CD4-positive, alpha-beta T cell treated with Interleukin-6 at 100 ng/mL for 8 hours (primary cell): Measurements from ENCODE around the gene MALRD1.

ENCODE experiments used
- DNase-seq: peaks from one replicate; pipeline ENCODE4 v3.0.0-alpha.2; 2020; ENCODE audit warnings: mixed read lengths, low spot score

Gene MALRD1

GRCh38 chr10:19048489-19048888 lies at the start of gene MALRD1:
MALRD1 (plus strand) TSS chr10:19048801; CDS start chr10:19048939, 138 bp downstream.
- no peak for DNase-seq

GRCh38 chr10:19003341-19003740 lies 45.3 kb upstream of the MALRD1 start:
- no peak for DNase-seq

GRCh38 chr10:19012111-19012510 lies 36.5 kb upstream of the MALRD1 start:
- DNase-seq = no peak

DNA sequence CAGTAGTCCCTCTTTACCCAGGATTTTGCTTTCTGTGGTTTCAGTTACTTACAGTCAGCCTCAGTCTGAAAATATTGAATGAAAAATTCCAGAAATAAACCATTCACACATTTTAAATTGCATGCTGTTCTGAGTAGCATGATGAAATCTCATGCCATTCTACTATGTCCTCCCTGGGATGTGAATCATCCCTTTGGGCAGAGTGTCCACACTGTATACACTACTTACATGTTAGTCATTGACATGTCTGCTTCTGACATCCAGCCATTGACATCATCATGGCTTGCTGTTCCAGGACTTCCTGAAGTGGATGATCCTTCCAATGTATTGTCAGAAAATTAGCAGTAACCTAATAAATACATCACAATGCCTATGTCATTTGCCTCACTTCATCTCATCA lies 34.6 kb upstream of the MALRD1 start:
- no peak for DNase-seq

- no peak for DNase-seq
Observed at GRCh38 chr10:19014498-19014897, 34.1 kb upstream of the MALRD1 start.

GRCh38 chr10:19017116-19017890 lies 31.3 kb upstream of the MALRD1 start:
- DNase-seq = no peak

DNA sequence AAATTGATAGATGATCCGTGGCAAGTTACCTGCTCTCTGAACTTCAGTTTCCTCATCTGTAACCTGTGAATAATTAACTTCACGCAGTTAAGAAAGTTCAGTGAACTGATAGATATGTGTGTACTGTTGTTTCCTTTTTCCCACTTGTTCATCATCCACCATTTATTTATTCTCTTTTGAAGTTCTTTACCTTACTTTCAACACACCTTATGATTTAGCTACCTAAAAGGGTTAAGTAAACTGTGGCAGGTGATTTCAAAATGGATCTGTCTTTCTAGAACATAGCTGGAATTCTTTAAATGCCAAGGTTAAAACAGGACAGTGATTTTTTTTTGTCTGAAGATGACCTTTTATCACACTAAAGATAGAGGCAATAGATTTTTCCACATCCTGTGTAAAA lies 27.4 kb upstream of the MALRD1 start:
- DNase-seq = no peak

DNA sequence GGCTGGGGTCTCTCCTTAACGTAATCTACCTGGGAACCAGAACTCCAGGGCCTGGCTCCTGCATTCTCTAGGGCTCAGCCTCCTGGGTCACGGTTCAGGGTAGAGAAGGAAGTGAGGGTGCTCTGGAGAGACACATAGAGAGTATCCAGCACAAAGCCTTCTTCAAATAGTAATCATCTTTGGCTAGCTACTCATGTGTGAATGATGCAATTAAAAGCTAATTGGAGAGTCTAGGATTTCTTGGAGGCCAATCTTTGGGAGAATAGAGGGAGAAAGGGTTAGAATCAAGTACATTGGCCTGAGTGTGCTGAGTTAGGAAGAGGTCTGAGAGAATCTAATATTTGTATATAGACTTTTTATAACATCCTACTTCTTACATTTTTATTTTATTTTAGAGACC lies 24.0 kb upstream of the MALRD1 start:
- no peak for DNase-seq

DNA sequence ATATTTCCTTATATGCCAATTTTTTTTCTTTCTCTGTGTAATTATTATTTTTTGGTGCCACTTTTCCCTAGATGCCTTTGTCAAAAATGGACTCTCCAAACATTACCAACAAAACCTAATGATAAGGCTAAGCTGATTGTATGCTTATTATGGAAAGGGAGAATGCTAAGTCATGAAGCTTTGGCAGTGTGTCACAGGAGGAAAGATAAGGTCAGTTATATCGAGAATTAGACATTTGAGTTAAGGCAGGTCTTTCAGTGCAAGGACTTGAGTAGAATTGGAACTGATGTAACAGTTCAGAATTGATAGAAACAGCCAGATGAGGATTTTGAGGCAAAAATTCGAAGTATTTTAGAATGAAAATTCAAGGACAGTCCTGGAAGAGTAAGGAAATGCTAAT lies 16.8 kb upstream of the MALRD1 start:
- DNase-seq = no peak

DNA sequence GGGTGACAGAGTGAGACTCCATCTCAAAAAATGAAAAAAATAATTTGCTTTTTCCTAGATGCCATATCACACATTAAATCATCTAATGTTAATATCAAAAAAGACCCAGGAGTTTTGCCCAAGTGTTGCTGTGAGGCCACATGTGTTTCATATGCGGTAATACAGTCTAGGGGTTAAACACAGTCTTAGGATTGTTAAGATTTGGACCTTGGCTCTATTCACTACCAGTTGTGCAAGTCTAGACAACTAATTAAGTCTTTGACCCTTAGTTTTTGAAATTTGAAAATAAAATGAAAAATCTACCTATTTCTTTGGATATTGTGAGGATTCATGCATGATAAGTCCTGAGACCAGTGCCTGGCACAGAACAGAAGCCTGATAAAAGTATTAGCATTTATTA lies 14.9 kb upstream of the MALRD1 start:
- no peak for DNase-seq

DNA sequence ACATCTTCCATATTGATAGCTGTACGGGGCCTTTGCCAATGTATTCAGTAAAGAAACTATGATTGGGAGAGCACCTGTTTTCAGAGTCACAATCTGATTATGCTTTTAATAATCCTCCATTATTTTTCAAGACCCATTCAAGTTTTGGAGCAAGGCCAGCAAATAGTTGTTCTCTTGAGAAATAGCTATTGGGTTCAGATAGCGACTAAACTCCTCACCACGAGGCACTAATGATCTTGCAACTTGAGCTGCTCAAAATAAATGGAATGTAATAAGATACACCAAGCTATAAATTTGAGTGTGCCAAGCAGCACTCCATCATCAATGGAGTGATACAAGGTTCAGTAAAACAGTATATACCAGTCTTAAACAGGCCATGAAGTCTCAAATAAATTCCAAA lies 7.4 kb upstream of the MALRD1 start:
- DNase-seq = no peak

- DNase-seq = no peak
Observed at GRCh38 chr10:19043431-19043830, 5.2 kb upstream of the MALRD1 start.

DNA sequence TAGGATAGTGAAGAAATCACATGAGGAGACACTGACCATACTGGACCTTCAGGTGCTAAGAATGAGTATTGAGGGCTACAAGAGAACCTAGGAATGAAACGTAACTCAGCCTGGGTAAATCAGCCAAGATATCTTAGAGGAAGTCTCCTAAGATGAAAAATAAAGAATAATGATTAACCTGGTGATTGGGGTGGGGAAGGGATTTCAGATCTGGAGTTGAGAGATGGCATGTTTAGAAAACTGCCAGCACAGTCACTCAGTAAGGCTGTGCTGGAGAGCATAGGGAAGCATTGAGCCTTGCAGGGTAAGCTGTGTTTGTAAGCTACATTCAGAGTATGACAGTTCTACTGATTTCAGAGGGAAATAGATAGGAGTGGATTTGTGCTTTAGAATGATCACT lies 1.9 kb upstream of the MALRD1 start:
- DNase-seq = no peak

- no peak for DNase-seq
Observed at GRCh38 chr10:19048891-19049290, 290 bp downstream of the MALRD1 start.

DNA sequence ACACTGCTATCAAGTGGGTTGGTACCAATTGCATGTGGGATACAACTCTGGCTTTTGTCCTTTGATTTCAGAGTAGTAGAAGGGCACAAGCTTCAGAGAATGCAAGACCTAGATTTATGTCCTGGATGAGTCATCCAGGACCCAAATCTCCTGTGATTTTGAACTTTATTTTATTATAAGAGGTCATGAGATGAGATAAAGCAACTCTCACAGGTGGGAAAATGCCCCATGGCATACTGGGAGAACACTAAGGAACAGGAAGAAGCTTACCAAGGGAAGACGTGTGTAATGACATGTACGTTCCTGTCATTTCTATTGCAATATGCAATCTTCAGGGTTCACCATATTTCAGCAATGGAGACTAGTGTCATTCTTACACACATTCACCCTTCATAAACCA lies 966 bp downstream of the MALRD1 start:
- no peak for DNase-seq

DNA sequence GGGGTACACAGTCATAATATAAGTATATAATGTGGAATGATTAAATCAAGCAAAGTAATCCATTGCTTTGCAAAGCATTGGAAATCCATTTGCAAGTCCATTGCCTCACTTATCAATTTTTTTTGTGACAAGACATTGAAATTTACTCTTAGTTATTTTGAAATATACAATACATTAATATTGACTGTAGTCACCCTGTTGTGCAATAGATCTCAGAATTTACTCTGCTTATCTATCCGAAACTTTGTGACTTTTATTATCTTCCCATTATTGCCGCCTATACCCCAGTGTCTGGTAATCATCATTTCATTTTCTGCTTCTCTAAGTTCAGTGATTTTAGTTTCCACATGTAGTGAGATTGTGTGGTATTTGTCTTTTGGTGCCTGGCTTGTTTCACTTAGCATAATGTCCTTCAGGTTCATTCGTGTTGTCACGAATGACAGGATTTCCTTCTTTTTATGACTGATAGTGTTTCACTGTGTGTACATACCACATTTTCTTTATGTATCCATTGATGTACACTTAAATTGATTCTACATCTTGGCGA lies 5.8 kb downstream of the MALRD1 start:
- no peak for DNase-seq

DNA sequence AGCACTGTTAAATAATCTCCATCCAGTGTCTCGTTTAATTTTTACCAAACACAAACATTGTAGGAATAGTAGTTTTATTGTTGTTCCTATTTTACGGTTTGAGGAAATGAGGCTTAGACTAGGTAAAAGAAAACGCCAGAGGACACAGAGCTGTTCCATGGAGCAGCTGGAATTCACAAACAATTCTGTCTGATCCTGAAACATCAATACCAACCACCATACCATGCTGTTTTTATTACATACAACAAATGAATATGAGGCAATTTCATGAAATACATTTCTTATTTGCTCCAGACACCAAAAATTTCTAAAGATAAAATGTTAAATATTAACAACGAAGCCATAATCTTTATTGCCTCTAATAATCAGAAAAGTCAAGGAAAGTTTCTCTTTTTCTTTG lies 9.4 kb downstream of the MALRD1 start:
- DNase-seq = no peak

- DNase-seq = no peak
Observed at GRCh38 chr10:19063986-19064385, 15.4 kb downstream of the MALRD1 start.

GRCh38 chr10:19071946-19072345 lies 23.3 kb downstream of the MALRD1 start:
- no peak for DNase-seq

DNA sequence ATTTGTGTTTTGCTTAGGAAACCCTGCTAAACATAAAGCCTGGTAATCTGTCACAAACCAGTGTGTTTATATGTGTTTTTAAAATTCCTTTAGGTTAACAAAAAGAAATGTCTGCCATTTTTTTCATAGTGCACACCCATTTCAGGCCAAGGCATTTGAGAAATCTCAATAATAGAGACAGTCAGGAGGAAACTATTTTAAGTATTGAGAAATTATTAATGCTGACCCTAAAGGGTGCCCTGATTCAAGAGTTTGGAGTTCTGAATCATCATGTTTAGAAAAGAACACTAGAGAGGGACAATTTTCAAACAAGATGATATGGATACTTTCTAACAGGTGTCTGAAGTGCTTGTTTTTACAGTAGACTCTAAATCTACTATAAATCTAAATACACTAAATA lies 28.7 kb downstream of the MALRD1 start:
- DNase-seq = no peak

GRCh38 chr10:19096501-19097073 lies 48.0 kb downstream of the MALRD1 start:
- DNase-seq = no peak

GRCh38 chr10:19097151-19097550 lies 48.5 kb downstream of the MALRD1 start:
- DNase-seq = no peak

- no peak for DNase-seq
Observed at GRCh38 chr10:19098803-19099202, 50.2 kb downstream of the MALRD1 start.

- DNase-seq = no peak
Observed at GRCh38 chr10:19107406-19107805, 58.8 kb downstream of the MALRD1 start.
